Spleen (tissue), 7 donors: Measurements from ENCODE around the gene UFD1.

ENCODE experiments used
- CTCF ChIP-seq, 11 experiments: fragments of 200-600 bp in 7 of 11; fragments of 450-650 bp in 4 of 11; sonication (generic) in 4 of 11; IDR thresholded peaks in 8 of 11; conservative IDR thresholded peaks in 3 of 11; 1 replicate in 7 of 11; 2 replicates in 4 of 11; pipeline versions ENCODE4 v1.4.0 to v1.8.0; 2016 to 2021; ENCODE audit warnings: antibody characterized with exemption in 11 of 11, inconsistent platforms in 4 of 11, mild to moderate bottlenecking in 1 of 11
- POLR2AphosphoS5 ChIP-seq, 3 donors: sonication (generic); formaldehyde crosslinking; IDR thresholded peaks; one replicate each; pipeline ENCODE4 v1.5.1; 2017; ENCODE audit warnings: antibody characterized with exemption in 3 of 3
- donor health status: DM: no; HTN: no; CAD: no; lungs with moderate emphysema.
- donor health status: DM: no; HTN: no; CAD: no.
- donor health status: DM: no; HTN: no; CAD: no.

GRCh38 chr22:19523240-19524169 is 44.5 kb upstream of the UFD1 start:
- TF ChIP-seq POLR2AphosphoS5 (IDR thresholded peaks at IDR 0.05) (peak in 2 of 3 donors; percentile 49 to 66), CTCF (IDR thresholded peaks at IDR 0.05 in 8 of 11, conservative IDR thresholded peaks at IDR 0.05 in 3 of 11) (no peak)
